Muscle layer of duodenum (tissue), 2 donors: ENCODE data around the gene RUNX3.

ENCODE experiments used
- H3K27ac ChIP-seq: one replicate; pipeline ENCODE4 v1.7.0; 2013; ENCODE audit warnings: mild to moderate bottlenecking, low read length
- H3K27me3 ChIP-seq: one replicate; pipeline ENCODE4 v1.7.0; 2013; ENCODE audit warnings: low read depth, mild to moderate bottlenecking, control low read depth, low read length
- H3K36me3 ChIP-seq, 2 donors: one replicate each; pipeline ENCODE4 v1.7.0; 2013; ENCODE audit warnings: low read length in 2 of 2, control low read depth in 1 of 2, mild to moderate bottlenecking in 1 of 2; ENCODE audit not compliant: insufficient read depth in 2 of 2, control insufficient read depth in 1 of 2
- H3K4me1 ChIP-seq, 2 donors: one replicate each; pipeline ENCODE4 v1.7.0; 2013; ENCODE audit warnings: low read length in 2 of 2, mild to moderate bottlenecking in 2 of 2, control low read depth in 1 of 2, moderate library complexity in 1 of 2; ENCODE audit not compliant: insufficient read depth in 2 of 2, control insufficient read depth in 1 of 2
- H3K4me3 ChIP-seq, 2 donors: one replicate each; pipeline ENCODE4 v1.7.0; 2013; ENCODE audit warnings: low read length in 2 of 2, low read depth in 1 of 2, mild to moderate bottlenecking in 1 of 2
- H3K9me3 ChIP-seq, 2 donors: one replicate each; pipeline ENCODE4 v1.7.0; 2013; ENCODE audit warnings: low read length in 2 of 2, control low read depth in 1 of 2, mild to moderate bottlenecking in 1 of 2; ENCODE audit not compliant: control insufficient read depth in 1 of 2
- donor health status: healthy.

The RUNX3 gene

DNA sequence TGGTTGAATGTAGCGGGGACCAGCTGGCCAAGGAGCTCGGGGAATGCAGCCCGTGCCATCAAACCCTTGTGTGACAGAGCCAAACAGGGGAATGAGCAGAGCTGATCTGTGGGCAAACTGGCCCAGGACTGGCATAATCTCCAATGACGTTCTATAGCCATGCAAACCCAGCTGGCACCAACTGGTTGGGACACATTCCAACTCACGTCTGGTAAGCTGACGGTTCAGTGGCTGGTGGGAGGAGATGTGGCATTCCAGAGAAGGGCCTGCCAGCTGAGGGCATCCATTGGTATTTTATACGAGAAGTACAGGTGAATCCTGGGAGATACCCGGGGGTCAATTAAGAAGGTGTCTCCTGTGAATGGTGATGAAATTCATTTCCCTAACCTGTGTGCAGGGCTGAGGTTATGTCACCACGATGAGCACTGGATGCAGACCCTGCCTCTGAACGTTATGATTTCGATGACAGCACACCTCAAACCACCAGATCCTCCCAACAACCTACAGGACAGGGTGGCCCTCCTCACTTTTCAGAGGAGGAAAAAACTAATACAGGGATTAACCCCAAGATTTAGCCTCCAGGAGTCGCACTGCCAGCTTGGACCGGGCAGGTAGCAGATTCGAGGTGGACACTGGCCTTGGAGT lies 39.0 kb upstream of the RUNX3 start:
- H3K27ac ChIP-seq, result no peak overlapping the region
- H3K4me3 ChIP-seq, result no peak overlapping the region
- no peaks in the 10 kb centered on the region for H3K27me3 ChIP-seq
- H3K36me3 ChIP-seq, result no peaks in the 10 kb centered on the region
- H3K9me3 ChIP-seq, result no peaks in the 10 kb centered on the region
- H3K4me1 ChIP-seq, result no peaks in the 10 kb centered on the region

DNA sequence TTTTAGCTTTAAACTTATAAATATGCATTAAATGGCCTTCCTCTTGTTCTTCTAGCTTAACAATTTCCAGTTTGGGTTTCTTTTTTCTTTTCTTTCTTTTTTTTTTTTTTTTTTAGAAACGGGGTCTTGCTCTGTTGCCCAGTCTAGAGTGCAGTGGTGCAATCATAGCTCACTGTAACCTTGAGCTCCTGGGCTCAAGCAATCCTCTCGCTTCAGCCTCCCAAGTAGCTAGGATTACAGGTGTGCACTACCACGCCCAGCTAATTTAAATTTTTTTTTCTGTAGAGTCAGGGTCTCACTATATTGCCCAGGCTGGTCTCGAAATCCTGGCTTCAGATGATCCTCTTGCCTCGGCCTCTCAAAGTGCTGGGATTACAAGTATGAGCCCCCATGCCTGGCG lies 37.9 kb upstream of the RUNX3 start:
- Histone ChIP-seq H3K4me3 (no peak overlapping the region), H3K36me3 (no peaks in the 10 kb centered on the region), H3K27me3 (no peaks in the 10 kb centered on the region), H3K9me3 (no peaks in the 10 kb centered on the region), H3K4me1 (no peaks in the 10 kb centered on the region), H3K27ac (no peak overlapping the region)

DNA sequence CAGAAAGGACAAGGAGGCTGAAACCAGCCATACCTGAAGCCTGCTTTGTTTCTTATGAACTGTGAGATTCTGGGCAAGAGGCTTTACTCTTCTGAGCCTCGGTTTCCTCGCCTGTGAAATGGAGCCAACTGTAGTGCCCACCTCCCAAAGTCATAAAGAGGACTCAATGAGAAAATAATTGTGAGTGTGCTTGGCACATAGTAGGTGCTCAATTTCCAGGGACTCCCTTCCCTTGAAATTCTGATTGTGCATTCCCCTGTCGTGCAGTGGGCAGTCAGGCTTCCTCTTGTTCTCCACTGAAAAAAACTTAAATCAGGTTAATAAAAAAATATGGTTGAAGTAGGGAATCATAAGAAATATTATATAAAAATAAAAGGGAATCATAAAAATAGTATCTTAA lies 37.5 kb upstream of the RUNX3 start:
- Histone ChIP-seq H3K27me3 (no peaks in the 10 kb centered on the region), H3K36me3 (no peaks in the 10 kb centered on the region), H3K4me1 (no peaks in the 10 kb centered on the region), H3K27ac (no peak overlapping the region), H3K4me3 (no peak overlapping the region), H3K9me3 (no peaks in the 10 kb centered on the region)

DNA sequence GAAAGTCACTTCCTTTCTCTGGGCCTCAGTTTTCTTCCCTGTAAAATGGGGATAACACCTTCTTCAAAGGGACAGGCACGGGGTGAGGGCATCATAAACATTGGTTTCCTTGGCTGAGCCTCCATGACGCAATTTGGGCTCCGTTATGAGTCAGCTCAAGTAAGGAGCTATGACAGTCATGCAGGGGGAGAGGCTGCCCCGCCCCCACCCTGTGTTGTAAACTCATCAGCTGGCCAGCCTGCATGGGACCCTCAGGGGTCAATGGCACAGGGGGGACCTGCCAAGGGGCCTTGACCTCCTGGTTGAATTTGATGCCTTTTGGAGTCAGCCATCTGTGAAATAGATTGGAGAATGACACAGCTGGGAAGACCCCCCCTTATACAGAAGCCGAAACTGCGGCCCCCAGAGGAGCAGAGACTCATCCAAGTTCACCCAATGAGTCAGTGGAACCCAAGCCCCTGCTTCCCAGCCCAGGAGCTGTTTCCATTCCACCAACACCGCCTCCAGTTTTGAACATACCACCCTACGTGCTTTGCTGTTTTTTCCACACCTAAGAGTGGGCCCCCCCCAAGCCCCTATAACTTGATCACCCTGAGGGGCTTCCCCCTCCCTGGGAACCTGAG lies 36.8 kb upstream of the RUNX3 start:
- Histone ChIP-seq H3K27ac (no peak overlapping the region), H3K4me1 (no peaks in the 10 kb centered on the region), H3K27me3 (no peaks in the 10 kb centered on the region)

DNA sequence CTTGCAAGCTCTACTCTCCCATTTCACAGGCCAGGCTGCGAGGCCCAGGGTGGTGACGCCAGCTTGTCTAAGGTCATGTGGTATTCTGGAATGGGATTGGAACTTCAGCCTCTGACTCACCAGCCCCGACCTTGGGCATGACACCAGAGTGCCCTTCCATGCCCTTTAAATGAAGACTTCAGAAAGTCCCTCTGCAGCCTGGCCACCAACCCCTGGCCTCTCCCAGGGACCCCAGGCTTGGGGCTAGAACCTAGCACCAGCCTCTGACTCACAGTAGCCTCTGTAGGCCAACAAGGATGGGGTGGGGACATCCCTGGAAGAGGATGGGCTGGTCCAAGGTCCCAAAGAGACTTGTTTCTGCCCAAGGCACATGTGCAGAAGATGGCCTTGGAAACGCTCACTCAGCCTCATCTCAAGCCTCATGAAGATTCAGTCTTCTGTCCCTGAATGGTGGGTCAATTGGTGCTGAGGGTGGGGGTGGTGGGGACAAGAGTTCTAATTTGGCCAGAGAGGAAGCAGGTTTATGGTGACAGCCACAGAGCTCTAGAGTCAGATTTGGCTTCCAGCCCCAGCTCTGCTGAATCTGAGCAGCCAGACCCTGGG lies 36.1 kb upstream of the RUNX3 start:
- Histone ChIP-seq H3K27ac (no peak overlapping the region), H3K27me3 (no peaks in the 10 kb centered on the region), H3K4me3 (no peak overlapping the region)

More for the DNA sequence above, 36.8 kb upstream of the RUNX3 start:
- no peaks in the 10 kb centered on the region for H3K36me3 ChIP-seq
- H3K4me3 ChIP-seq, result no peak overlapping the region
- no peaks in the 10 kb centered on the region for H3K9me3 ChIP-seq

DNA sequence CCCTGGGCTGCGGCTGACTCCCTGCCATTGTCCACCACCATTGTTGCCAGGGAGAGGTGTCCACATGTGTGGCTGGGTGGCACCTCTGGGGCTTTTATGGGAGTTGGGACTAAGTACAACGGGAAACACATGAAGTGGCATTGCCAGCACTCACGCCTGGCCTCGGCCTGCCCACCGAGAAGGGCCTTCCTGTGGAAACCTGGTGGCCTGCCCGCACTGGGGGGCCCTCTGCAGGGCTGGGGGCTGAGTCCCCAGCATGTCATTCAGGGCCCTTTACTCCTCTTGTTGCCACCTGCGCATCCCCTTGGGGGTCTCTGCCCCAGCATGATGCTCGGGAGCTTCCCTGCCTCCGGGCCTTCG lies 35.5 kb upstream of the RUNX3 start:
- Histone ChIP-seq H3K27me3 (no peaks in the 10 kb centered on the region), H3K27ac (no peak overlapping the region), H3K4me3 (no peak overlapping the region), H3K4me1 (no peaks in the 10 kb centered on the region), H3K36me3 (no peaks in the 10 kb centered on the region), H3K9me3 (no peaks in the 10 kb centered on the region)

More for the DNA sequence above, 36.1 kb upstream of the RUNX3 start:
- Histone ChIP-seq H3K4me1 (no peaks in the 10 kb centered on the region), H3K36me3 (no peaks in the 10 kb centered on the region), H3K9me3 (no peaks in the 10 kb centered on the region)

DNA sequence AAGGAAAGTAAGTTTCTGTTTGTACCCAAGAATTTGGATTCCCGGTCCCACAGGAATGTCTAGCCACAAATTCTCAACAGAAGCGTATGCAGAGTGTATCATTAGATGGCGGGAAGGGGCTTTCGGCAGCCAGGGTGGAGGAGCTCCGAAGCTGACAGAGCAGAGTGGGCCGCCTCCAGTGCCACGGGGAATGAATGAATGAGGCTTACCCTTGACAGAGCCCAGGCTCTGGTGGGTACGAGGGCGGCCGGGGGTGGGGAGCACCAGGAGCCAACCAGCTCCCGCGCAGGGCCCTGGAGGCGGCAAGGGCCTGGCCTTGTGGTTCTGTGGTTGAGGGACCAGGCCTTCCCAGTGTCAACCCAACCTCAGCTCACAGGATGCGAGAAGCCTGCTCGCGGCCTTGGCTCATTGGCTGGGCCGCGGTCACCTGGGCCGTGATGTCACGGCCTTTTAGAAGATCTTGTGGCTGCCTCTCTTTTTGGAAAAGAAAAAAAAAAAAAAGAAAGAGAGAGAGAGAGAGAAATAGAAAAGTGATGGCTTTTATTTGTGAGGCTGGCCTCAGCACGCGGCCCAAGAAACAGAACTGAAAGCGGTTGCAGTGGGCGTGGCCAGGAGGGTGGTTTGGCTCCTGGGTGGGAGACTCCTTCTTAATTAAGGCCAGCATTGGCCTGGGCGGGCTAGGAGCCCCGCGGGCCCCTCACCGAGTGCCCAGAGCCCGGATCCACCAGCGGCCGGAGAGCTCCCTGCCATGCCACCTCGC lies 34.9 kb upstream of the RUNX3 start:
- Histone ChIP-seq H3K9me3 (no peaks in the 10 kb centered on the region), H3K27me3 (no peaks in the 10 kb centered on the region), H3K36me3 (no peaks in the 10 kb centered on the region), H3K4me3 (no peak overlapping the region), H3K27ac (no peak overlapping the region), H3K4me1 (no peaks in the 10 kb centered on the region)

DNA sequence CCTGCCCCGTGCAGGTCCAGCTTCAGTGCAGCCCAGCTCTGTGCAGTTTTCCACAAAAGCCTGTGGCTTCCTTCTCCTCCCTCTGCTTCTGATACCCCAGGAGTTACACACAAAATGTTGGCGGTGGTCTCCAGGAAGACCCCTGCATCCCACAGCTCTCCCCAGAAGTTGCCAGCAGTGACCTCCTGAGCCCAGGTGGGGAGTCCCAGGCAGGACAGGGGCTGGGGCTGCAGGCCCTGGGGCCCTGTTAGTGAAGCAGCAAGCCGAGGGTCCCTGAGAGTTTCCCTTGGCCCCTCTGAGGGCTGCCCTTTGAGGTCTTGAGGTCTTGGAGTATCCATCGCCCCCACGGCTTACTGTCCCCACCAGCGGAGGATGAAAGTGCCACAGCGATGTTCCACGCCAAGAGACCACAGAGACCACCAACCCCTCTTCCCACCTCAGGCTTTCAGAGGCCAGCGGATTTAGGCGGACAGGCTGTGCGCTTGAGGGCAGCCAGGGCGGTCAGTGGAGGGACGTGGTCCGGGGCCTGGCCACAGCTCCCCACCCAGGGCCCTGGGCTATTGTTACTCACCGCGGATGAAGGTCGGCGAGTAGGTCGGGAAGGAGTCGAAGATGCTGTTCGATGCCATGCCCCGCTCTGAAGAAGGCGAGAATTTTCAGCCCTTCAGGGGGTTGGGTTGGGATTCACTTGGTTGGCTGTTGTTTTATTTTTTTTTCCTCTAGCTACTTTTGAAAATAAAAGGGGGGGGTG lies 34.0 kb upstream of the RUNX3 start:
- Histone ChIP-seq H3K9me3 (no peaks in the 10 kb centered on the region), H3K4me3 (no peak overlapping the region), H3K36me3 (no peaks in the 10 kb centered on the region), H3K27ac (peak overlapping the region; percentile 2), H3K4me1 (no peaks in the 10 kb centered on the region), H3K27me3 (no peaks in the 10 kb centered on the region)

DNA sequence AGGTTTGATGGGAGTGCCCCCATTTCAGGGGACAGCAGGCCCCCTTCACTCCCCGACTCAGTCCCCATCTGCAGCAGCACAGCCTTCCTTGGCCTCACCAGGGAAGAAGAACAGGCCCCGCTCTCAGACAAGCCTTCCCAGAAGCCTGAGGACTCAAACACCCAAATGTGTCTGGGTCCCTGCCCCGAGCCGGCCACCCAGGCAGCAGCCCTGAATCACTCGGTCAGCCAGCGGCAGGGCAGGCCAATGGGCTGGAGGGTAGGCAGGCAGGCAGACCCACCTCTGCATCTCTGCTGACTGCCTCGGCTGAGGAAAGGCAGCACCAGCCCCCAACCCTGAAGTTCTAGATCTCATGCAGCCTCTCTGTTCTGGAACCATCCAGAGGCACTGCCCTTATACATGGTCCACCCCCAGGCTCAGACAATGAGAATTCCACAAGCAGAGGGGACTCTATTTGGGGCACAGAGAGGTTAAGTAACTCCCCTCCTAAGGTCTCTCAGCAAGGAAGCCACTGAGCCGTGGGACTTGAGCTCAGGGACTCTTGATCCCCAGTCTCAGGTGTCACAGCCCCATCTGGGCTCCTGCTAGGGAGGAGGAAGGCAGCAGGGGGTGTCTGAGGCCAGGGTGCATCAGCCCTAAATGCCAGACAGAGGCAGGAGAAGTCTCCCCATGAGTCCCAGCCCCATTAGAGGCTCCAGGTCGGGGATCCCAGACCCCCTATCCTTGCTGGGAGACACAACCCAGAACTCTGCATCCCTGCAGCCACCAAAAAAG lies 33.2 kb upstream of the RUNX3 start:
- Histone ChIP-seq H3K4me1 (no peaks in the 10 kb centered on the region), H3K36me3 (no peaks in the 10 kb centered on the region), H3K9me3 (no peaks in the 10 kb centered on the region), H3K4me3 (no peak overlapping the region), H3K27me3 (no peaks in the 10 kb centered on the region), H3K27ac (no peak overlapping the region)

DNA sequence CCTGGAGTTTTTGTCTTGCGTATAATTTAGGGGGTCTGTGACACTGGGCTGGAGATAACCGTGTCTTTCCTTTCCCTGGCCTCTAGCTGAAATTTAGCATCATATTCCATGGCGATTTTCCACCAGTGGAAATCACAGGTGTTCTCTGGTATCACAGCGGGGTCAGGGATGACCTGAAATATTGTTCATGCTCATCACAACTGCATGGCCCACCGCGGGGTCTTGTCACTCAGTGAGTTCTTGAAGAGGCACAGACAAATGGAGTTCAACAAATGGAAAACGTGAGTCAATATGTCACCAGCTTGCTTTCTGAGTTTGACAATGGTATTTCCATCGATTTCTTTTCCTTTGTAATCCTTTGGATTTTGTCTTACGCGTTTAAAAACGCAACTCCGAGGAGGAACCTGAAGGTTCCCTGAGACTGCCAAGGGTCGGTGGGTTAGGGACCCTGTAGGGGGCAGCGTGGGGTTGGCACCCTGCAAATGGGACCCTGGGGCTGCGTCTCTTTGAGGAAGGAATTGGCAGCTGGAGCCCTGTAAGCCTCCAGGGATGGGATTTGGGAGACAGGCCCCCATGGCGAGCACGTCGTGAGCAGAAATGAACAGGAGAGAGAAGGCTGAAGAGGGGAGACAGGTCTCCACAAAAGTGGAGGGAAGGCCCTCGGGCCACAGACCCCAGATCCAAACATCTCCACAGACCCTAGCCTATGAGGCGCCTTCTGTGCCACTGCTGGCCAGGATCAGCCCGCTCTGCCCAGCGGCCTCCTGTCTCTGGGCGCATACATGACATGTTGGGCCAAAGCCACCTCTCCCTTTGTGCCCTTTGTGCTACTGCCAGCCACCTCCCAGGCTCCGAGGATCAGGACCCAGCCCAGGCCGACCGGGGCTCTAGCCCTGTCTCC lies 32.1 kb upstream of the RUNX3 start:
- no peaks in the 10 kb centered on the region for H3K4me1 ChIP-seq
- no peak overlapping the region for H3K27ac ChIP-seq
- no peaks in the 10 kb centered on the region for H3K9me3 ChIP-seq
- H3K36me3 ChIP-seq, result no peaks in the 10 kb centered on the region
- H3K27me3 ChIP-seq, result no peaks in the 10 kb centered on the region
- H3K4me3 ChIP-seq, result no peak overlapping the region
